ENCODE results near the gene CCNJL. TPM values are rescaled to one million over a fixed set of nuclear protein-coding genes. Genes with fewer than 3 reads are reported as not detected.

CCNJL gene
- total and polyA plus RNA-seq, 2 experiments from 2014 or later = 28.4 to 29.2 TPM

DNA sequence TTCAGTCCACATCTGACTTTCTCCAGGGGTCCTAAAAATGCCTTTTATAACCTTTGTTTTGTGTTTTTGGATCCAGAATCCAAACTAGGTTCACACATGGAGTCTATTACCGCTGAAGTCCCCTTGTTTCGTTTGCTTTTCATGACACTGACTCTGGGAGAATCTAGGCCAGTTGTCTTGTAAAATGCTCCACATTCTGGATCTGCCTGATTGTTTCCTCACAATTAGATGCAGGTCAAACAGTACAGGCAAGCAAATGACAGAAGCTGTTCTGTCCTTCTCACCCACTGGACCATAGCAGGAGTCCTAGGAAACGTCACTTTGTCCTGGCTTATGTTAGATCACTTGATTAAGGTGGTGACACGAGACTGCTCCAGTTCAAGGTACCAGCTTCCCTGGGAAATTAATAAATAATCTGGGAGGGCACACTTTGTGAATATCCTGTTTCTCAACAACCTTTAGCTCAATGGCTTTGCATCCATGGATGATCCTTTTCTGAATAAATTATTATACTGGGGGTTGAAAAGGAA, 49.0 kb downstream of the CCNJL start:
- Histone ChIP-seq H3K9me2 (ENCODE audit: insufficient read depth) (no peaks in the 10 kb centered on the region), H3K27ac (ENCODE audit: low read depth) (0 out of 2 replicates have a peak overlapping the region, but pooled peaks have one; percentile 39), H3K79me2 (replicated peaks; ENCODE audit: insufficient read depth) (peaks cover 22% of the 10 kb centered on the region; the same call in 1 of the 2 replicates), H3K4me2 (no peak overlapping the region), H3F3A (replicated peaks; ENCODE audit: low read depth) (peaks cover 25% of the 10 kb centered on the region), H3K36me3 (ENCODE audit: insufficient read depth) (peaks cover 4% of the 10 kb centered on the region; the same call in 1 of the 2 replicates), H3K4me3 (no peak overlapping the region), H3K27me3 (ENCODE audit: insufficient read depth) (no peaks in the 10 kb centered on the region), H2AFZ (no peak overlapping the region), H3K4me1 (ENCODE audit: insufficient read depth) (peaks cover 33% of the 10 kb centered on the region), H4K20me1 (replicated peaks; ENCODE audit: insufficient read depth) (0 out of 2 replicates have a peak, but pooled peaks cover 7% of the 10 kb centered on the region)
- H3K27me3 Mint-ChIP-seq (ENCODE audit: insufficient read depth, low read depth, poor library complexity) = peaks cover 4% of the 10 kb centered on the region
- DNase-seq (ENCODE audit: low spot score) (no peak), ATAC-seq (no peak)
- no peak overlapping the region for H3K4me3 Mint-ChIP-seq
- H3K4me1 Mint-ChIP-seq = peaks cover 72% of the 10 kb centered on the region
- H3K9me3 Mint-ChIP-seq = no peaks in the 10 kb centered on the region
- H3K27ac Mint-ChIP-seq = no peak overlapping the region
- TF ChIP-seq, protein P1, sequence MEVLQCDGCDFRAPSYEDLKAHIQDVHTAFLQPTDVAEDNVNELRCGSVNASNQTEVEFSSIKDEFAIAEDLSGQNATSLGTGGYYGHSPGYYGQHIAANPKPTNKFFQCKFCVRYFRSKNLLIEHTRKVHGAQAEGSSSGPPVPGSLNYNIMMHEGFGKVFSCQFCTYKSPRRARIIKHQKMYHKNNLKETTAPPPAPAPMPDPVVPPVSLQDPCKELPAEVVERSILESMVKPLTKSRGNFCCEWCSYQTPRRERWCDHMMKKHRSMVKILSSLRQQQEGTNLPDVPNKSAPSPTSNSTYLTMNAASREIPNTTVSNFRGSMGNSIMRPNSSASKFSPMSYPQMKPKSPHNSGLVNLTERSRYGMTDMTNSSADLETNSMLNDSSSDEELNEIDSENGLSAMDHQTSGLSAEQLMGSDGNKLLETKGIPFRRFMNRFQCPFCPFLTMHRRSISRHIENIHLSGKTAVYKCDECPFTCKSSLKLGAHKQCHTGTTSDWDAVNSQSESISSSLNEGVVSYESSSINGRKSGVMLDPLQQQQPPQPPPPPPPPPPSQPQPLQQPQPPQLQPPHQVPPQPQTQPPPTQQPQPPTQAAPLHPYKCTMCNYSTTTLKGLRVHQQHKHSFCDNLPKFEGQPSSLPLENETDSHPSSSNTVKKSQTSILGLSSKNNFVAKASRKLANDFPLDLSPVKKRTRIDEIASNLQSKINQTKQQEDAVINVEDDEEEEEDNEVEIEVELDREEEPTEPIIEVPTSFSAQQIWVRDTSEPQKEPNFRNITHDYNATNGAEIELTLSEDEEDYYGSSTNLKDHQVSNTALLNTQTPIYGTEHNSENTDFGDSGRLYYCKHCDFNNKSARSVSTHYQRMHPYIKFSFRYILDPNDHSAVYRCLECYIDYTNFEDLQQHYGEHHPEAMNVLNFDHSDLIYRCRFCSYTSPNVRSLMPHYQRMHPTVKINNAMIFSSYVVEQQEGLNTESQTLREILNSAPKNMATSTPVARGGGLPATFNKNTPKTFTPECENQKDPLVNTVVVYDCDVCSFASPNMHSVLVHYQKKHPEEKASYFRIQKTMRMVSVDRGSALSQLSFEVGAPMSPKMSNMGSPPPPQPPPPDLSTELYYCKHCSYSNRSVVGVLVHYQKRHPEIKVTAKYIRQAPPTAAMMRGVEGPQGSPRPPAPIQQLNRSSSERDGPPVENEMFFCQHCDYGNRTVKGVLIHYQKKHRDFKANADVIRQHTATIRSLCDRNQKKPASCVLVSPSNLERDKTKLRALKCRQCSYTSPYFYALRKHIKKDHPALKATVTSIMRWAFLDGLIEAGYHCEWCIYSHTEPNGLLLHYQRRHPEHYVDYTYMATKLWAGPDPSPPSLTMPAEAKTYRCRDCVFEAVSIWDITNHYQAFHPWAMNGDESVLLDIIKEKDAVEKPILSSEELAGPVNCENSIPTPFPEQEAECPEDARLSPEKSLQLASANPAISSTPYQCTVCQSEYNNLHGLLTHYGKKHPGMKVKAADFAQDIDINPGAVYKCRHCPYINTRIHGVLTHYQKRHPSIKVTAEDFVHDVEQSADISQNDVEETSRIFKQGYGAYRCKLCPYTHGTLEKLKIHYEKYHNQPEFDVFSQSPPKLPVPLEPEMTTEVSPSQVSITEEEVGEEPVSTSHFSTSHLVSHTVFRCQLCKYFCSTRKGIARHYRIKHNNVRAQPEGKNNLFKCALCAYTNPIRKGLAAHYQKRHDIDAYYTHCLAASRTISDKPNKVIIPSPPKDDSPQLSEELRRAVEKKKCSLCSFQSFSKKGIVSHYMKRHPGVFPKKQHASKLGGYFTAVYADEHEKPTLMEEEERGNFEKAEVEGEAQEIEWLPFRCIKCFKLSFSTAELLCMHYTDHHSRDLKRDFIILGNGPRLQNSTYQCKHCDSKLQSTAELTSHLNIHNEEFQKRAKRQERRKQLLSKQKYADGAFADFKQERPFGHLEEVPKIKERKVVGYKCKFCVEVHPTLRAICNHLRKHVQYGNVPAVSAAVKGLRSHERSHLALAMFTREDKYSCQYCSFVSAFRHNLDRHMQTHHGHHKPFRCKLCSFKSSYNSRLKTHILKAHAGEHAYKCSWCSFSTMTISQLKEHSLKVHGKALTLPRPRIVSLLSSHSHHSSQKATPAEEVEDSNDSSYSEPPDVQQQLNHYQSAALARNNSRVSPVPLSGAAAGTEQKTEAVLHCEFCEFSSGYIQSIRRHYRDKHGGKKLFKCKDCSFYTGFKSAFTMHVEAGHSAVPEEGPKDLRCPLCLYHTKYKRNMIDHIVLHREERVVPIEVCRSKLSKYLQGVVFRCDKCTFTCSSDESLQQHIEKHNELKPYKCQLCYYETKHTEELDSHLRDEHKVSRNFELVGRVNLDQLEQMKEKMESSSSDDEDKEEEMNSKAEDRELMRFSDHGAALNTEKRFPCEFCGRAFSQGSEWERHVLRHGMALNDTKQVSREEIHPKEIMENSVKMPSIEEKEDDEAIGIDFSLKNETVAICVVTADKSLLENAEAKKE (CRISPR knock-in tag; IDR thresholded peaks at IDR 0.05) = no peak
- TF ChIP-seq, protein P2, sequence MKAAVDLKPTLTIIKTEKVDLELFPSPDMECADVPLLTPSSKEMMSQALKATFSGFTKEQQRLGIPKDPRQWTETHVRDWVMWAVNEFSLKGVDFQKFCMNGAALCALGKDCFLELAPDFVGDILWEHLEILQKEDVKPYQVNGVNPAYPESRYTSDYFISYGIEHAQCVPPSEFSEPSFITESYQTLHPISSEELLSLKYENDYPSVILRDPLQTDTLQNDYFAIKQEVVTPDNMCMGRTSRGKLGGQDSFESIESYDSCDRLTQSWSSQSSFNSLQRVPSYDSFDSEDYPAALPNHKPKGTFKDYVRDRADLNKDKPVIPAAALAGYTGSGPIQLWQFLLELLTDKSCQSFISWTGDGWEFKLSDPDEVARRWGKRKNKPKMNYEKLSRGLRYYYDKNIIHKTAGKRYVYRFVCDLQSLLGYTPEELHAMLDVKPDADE (IDR thresholded peaks at IDR 0.05) = no peak
- TF ChIP-seq, protein P3, sequence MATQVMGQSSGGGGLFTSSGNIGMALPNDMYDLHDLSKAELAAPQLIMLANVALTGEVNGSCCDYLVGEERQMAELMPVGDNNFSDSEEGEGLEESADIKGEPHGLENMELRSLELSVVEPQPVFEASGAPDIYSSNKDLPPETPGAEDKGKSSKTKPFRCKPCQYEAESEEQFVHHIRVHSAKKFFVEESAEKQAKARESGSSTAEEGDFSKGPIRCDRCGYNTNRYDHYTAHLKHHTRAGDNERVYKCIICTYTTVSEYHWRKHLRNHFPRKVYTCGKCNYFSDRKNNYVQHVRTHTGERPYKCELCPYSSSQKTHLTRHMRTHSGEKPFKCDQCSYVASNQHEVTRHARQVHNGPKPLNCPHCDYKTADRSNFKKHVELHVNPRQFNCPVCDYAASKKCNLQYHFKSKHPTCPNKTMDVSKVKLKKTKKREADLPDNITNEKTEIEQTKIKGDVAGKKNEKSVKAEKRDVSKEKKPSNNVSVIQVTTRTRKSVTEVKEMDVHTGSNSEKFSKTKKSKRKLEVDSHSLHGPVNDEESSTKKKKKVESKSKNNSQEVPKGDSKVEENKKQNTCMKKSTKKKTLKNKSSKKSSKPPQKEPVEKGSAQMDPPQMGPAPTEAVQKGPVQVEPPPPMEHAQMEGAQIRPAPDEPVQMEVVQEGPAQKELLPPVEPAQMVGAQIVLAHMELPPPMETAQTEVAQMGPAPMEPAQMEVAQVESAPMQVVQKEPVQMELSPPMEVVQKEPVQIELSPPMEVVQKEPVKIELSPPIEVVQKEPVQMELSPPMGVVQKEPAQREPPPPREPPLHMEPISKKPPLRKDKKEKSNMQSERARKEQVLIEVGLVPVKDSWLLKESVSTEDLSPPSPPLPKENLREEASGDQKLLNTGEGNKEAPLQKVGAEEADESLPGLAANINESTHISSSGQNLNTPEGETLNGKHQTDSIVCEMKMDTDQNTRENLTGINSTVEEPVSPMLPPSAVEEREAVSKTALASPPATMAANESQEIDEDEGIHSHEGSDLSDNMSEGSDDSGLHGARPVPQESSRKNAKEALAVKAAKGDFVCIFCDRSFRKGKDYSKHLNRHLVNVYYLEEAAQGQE (IDR thresholded peaks at IDR 0.05; ENCODE audit: unreplicated experiment) = no peak
- TF ChIP-seq EZH2 (IDR thresholded peaks at IDR 0.05; ENCODE audit: low read depth, unreplicated experiment) (no peak), JUNB (IDR thresholded peaks at IDR 0.05; ENCODE audit: unreplicated experiment) (no peak), ZNF114 (CRISPR knock-in tag; IDR thresholded peaks at IDR 0.05) (no peak), STAT1 (IDR thresholded peaks at IDR 0.05; ENCODE audit: unreplicated experiment) (no peak), NANOG (IDR thresholded peaks at IDR 0.05; ENCODE audit: borderline replicate concordance) (no peak), POLR2AphosphoS5 (IDR thresholded peaks at IDR 0.05; ENCODE audit: low read depth) (no peak), ZNF331 (CRISPR knock-in tag; IDR thresholded peaks at IDR 0.05; ENCODE audit: low read depth) (no peak), CREB1 (CRISPR knock-in tag; IDR thresholded peaks at IDR 0.05; ENCODE audit: low read depth) (no peak), EZH2phosphoT487 (IDR thresholded peaks at IDR 0.05; ENCODE audit: unreplicated experiment) (no peak)
- TF ChIP-seq, protein P4, sequence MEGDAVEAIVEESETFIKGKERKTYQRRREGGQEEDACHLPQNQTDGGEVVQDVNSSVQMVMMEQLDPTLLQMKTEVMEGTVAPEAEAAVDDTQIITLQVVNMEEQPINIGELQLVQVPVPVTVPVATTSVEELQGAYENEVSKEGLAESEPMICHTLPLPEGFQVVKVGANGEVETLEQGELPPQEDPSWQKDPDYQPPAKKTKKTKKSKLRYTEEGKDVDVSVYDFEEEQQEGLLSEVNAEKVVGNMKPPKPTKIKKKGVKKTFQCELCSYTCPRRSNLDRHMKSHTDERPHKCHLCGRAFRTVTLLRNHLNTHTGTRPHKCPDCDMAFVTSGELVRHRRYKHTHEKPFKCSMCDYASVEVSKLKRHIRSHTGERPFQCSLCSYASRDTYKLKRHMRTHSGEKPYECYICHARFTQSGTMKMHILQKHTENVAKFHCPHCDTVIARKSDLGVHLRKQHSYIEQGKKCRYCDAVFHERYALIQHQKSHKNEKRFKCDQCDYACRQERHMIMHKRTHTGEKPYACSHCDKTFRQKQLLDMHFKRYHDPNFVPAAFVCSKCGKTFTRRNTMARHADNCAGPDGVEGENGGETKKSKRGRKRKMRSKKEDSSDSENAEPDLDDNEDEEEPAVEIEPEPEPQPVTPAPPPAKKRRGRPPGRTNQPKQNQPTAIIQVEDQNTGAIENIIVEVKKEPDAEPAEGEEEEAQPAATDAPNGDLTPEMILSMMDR (conservative IDR thresholded peaks at IDR 0.05; ENCODE audit: low read depth in 2 of 2) = no peak
- H3K36me3 Mint-ChIP-seq (ENCODE audit: low read depth) = peaks cover 29% of the 10 kb centered on the region
